NCI-H2171 treated with DMSO at 0.1 percent for 48 hours (cell line): ENCODE data around the gene VWDE.

ENCODE experiments used
- DNase-seq: peaks from one replicate; lab custom pipeline; 2025; lab: John Stamatoyannopoulos, UW

VWDE gene

DNA sequence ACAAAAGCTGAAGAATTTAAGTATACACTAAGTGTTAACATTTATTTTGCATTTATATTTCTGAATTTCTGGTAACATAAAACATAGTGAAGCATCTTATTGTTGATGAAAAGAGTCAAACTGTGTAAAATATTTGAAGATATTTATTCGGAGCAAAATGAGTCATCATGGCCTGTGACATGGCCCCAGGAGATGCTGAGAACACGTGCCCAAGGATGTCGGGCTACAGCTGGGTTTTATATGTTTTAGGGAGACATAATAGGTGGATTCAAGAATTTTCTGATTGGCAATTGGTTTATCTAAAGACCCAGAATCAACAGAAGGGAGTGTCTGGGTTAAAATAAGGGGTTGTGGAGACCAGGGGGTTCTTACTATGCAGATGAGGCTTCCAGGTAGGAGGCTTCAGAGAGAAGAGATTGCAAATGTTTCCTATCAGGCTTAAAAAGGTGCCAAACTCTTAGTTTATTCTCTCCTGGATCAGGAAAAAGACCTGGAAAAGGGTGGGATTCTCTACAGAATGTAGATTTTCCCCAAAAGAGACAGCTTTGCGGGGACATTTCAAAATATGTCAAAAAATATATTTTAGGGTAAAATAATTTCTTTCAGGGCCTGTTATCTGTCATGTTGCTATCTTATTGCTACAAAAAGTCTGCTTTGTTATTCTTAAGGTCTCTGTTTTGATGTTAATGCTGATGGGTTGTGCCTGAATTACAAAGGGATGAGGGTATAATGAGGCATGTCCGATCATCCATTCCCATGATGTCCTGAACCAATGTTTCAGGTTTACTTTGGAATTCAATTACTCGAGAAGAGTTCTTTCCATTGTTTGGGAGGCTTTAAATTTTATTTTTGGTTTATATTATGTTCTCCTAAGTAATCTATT is 74.5 kb downstream of the VWDE start:
- no peak for DNase-seq

DNA sequence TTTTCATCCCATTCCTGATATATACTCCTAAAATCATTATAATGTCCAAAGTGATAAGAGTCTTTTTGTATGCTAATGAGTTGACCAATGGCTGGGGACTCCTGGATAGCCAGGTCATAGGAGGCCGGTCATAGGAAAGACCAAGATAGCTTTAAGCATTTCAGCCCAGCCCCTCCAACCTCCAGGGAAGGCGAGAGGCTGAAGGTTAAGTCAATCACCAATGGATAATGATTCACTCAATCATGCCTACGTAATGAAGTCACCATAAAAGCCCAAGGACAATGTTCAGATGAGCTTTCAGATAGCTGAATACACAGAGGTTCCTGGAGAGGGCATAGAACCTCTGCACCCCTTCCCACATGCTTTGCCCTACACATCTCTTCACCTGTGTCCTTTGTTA is 75.7 kb downstream of the VWDE start:
- no peak for DNase-seq

DNA sequence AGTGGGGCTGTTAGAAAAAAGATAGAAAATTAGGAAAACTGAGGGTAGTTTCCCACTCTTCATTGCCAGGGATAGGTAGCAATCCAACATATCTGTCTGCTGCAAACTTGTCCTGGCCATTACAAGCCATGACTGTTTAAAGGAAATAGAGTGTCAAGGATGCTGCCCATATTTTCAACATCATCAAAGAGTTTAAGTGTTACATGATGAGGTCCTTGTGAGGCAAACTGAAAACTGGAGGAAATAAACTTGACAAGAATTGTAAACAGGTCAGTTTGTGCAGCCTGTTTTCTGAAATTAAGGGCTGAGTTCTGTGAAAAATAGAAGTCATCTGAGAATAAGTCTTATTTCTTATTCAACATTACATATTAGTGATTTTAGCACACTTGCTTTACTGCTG is 78.0 kb downstream of the VWDE start:
- DNase-seq = no peak

DNA sequence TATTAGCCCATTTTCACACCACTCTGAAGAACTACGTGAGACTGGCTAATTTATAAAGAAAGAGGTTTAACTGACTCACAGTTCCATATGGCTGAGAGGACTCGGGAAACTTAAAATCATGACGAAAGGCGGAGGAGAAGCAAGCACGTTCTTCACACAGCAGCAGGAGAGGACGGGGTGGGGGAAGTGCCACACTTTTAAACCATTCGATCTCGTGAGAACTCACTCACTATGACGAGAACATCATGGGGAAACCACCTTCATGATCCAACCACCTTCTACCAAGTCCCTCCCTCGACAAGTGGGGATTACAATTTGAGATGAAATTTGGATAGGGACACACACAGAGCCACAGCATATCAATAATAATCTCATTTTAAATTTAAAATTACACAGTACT is 80.2 kb downstream of the VWDE start:
- DNase-seq = no peak

DNA sequence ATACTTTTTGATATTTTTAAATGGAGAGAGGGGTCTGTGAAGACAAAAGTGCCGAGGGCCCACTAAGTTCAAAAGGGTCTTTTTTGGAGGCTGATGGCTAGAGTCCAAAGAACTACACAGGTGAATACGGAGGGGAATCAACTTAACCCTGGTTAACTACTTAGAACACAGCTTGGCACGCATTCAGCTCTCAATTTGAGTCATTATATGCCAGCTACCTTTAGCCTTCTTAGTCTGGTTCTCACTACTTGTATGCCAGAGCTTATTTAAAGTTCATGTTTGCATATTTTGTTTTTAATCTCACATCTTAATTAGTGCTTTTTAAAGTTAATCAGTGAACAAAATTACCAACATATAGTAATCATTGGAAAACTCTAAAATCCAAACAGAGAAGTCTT is 80.8 kb downstream of the VWDE start:
- DNase-seq = no peak

DNA sequence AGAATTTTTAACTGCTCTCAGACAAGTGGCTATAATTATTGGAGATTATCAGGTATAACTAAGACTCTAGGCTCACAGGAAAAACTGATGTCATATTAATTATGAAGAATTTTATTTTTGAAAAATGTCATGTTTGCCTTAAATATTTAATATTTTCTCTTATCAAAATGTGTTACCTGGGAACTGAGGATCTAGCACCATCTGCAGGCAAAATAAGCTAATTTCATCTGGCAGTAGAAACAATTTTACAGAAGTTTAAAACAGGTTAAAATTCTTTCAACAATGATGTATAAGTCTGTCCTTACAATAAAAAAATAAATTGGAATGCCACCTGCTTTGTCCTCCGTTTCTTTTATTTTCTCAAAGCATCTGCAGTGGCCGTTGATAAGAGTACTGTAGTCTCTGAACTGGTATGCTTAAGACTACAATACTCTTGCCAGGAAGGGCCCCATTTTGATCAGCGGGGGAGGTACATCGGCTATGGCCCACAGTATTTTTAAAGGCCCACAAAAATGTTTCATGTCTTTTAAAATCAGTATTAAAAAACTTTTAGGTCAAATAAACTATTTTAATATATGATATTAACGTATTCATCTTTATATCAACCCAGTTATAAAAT is 81.3 kb downstream of the VWDE start:
- peak; percentile 14 for DNase-seq

DNA sequence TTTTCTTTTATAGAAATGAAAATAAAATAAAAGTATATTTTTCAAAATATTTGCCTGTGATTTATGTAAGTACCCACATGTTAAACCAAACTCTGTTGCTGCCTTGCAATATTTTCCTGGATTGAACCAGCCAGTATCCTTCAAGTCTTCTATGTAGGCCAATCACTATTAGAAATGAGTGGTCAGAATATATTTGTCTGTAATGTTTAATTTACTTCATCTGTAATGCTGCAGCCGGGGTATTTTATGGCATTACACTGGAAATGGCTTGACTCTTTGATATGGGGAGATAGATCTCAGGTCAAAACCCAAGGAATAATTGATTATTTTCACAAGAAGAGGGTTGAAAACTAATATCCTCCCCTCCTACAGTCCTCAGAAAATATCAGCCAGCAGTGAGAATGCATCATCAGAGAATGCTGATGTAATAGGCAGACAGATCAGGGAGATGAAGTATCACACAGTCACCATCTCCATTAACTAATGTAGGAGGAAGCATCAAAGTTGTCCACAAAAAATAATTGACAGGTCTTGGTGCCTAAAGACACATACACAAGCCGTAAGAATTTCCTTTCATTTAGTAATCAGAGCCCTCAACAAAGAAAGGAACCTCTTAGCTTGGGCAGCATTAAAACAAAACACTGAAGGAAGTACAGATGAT is 82.5 kb downstream of the VWDE start:
- DNase-seq = no peak

DNA sequence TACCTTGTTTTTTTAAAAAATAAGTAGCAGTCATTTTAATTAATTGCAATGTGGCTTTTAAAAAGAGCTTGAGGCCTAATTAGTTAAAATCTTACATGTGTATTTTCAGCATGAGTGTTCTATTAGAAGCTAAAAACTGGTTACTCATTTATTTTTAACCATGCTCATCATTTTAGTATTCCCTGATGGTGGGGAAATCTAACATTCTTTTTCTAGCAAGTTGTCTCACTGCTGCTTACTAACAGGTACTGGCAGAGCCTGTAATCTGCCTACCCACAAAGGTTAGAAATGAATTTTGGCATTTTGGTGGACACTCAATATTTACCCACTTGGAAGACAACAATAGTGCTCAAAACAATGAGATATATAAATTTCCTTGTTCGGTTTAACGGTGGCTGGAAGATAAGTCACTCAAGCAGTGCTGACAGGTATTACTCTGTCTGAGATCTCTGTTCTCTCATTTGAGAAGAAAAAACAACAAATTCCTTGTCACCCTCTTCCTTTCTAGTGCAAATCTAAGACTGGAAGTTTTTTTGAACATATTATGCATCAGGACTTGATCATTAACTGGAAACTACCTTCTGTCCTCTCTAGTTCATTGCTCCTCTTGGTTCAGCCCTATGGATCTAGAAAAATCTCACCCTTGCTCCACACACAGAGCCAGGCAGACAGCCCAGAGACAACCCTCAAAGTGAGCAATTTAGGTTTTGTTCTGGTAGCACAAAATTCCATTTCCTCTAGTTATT is 83.3 kb downstream of the VWDE start:
- DNase-seq = no peak

DNA sequence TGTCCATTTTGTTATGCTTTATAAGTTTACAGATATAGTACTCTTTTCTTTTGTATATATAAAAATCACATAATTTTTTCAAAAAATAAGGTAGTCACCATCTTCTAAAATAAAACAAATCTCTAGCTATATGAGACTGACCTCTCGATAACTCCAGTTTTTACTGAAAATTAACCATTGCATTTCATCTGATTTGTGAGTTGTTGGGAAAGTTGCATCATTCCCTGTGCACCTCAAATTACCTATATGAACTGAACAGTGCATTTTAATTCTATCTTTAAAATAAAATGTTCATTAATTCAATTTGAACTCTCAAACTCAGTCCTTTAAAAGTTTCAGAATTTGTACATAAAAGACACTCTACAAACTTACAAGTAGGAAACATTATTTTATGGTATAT is 86.0 kb downstream of the VWDE start:
- no peak for DNase-seq

DNA sequence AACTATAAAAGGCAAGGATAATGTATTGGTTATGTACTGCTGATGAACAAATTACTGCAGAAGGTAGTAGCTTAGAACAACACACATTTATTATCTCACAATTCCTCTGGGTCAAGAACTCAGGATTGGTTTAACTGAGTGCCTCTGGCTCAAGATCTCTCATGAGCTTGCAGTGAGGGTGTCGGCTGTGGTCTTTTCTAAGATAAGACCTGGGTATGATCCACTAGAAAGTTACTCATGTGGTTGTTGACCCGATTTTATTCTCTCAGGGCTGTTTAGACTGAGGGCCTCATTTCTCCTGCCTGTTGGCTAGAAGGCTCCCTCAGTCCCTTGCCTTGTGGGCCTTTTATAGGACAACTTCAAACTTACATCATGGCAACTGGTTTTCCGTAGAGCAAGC is 86.7 kb downstream of the VWDE start:
- no peak for DNase-seq

DNA sequence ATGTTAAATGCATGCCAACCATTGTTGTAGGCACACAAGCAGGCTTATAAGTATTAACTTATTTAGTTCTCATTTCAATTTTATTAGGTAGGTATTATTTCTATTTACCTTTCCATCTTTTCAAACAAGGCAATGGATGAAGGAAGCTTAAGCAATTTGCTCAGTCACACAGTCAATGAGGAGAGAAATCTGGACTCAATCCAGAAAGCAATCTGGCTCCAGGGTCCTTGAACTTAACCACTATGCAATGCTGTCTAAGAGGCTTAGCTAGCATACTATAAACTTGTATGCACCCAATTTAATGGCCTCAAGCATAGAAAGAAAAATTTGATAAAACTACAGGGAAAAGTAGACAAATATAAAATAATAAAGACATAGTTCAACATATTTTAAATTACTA is 88.6 kb downstream of the VWDE start:
- peak; percentile 57 for DNase-seq

DNA sequence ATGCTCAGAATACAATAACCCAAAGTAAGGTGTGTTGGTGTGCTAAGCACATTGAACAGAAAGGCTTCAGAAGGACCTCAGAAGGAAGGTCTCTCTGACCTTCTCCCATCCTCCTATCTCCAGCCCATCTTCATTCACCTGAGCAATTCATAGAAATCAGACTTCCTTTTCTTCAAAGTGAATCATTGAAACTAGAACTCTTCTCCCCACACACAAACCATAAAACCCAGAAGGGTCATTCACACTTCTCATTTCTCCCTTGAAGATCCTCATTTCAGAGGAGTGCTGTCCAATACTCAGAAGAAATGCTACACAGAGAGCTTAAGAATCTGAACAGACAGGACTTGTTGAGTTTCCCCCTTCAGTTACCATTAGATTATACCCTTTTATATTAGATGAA is 89.5 kb downstream of the VWDE start:
- no peak for DNase-seq

DNA sequence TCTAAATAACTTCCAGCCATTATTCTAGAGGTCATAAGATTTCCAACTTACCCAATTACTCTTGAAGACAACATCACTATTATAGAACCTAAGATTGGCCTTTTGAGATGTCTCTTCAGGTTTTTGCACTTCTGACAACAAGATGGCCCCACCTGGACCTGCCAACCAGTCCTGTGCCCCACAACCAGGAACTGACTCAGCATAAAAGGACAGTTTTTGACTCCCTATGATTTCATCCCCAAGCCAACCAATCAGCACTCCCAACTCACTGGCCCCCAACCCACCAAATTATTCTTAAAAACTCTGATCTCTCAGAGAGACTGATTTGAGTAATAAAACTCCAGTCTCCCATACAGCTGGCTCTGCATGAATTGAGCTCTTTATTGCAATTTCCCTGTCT is 98.2 kb downstream of the VWDE start:
- DNase-seq = no peak

DNA sequence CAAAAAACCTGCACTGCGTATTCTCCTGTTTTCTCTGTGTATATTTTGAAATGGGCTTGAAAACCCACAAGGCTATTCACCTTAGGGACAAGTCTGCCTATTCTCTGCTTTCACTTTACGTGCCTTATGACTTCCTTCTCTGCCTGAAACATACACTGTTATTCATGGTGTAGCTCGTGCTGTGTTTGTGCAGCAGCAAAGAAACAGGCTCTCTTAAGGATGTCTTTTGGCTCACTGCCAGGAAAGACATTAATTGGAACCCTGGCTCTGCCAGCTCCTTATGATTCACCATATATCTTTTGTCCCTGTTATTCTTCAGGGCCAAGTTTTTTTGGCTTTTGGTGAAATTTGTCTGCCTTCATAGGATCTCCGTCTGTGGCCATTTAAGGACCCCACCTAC is 100.2 kb downstream of the VWDE start:
- peak; percentile 59 for DNase-seq

DNA sequence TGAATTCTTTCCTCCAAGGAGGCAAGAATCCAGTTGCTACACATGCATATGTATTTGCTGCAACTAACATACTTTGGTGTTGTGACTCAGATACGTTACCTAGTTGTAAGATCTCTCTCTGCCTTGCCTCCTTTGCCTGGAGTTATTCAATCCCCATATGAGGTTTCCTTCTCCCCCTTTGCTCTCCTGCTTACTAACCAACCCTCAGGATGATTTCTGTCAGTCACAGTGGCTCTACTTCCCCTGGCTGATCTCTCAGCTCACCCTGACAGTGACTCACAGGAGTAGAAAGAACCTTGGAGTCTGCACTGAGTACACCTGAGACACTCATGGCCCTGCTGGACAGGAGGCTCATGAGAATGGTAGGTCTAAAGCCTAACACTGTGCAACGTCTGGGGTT is 100.6 kb downstream of the VWDE start:
- DNase-seq = no peak

DNA sequence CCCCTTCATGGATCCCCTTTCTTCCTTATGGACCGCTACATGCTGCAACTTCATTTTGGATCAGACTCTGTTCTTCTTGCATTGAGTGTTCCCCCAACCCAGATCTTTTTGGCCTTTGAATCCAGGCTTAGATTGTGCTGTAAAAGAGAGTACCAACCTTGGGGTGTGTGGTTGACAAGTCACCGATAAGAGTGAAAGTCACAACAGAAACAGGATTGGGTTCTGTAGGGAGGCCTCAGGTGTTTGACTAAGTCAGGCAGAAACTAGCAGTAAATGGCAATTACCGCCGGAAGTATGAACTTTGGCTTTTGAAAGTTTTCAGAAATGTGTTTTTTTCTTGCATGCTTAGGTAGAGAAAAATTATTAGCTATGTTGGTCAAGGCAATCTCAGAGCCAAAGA is 103.2 kb downstream of the VWDE start:
- DNase-seq = no peak

DNA sequence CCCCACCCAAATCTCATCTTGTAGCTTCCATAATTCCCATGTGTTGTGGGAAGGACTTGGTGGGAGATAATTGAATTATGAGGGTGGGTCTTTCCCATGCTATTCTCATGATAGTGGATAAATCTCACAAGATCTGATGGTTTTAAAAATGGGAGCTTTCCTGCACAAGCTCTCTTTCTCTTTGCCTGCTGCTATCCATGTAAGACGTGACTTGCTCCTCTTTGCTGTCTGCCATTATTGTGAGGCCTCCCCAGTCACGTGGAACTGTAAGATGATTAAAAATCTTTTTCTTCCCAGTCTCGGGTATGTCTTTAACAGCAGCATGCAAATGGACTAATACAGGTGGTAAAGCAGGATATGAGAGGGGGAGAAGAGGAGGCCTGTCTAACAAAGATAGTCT is 104.3 kb downstream of the VWDE start:
- no peak for DNase-seq

DNA sequence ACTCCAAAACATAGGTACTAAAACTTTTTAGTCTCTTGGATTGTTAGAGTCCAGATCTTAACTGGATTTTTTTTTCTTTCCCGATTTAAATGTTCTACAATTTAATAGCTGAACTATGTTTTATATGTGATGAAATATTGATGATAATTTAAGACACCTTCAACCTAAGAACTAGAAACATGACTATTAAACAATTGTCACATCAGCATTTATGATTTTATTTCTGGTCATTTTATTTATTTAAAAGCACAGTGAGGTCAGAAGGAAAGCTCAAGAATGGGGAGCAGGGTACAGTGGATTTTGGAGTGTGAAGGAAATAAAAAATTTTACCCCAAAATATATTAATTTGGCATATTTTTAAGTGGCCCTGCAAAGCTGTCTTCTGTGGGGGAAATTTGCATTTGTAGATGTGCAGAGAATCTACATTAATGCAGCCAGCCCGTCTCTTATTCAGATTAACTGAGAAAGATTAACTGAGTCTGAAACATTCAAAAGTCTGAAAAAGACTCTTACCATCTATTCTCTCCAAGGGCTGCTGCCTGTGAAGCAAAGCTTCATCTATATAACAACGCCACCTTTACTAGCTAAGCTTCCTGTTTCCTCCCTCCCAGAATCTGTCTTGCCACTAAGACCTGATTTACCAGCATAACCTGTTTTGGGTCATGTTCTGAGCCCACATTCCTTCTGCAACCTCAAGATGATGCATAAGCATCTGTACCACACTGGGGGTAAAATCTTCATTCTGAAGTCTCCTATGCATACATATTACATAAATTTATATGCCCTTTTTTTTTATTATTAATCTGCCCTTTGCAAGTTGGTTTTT is 106.2 kb downstream of the VWDE start:
- DNase-seq = no peak

DNA sequence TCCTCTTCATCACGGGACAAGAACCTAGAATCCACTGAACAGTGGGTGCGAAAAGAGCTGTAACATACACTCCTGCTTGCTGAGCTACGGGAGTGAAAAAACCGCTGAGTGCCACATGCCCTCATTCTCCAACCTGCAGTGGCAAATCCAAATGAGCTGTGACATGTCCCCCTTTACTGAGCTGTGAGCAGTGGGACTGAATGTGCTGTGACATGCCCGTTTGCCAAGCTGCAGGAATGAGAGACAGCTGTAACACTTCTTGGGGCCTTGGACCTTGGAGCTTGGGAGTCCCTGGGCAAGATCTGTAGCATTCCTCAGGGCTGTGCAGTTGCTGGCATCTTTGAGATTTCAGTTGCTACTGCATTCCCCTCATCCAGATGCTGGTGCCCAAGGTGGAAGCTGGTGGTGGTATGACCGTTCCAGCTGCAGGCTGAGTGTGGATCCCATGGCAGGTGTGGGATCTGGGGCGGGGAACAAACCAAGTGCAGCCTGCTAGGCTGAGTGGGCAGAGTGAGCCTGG is 107.6 kb downstream of the VWDE start:
- DNase-seq = peak; percentile 43

DNA sequence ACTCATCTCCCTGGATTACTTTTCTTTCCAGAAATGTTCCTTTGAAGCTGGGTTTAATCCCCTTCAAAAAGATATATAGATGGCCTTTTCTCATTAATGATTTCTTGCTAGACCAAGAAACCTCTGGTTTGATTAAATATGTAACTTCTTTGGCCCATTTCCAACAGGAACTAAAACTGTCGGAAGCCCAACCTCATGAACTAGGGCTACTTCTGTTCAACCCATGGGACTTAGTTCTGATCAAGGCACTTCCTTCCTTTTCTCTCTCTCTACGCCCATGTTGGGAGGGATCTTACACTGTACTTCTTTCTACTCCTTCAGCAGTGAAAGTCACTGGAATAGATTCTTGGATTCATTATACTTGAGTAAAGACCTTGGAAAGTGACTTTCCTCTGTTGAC is 109.0 kb downstream of the VWDE start:
- DNase-seq = no peak

DNA sequence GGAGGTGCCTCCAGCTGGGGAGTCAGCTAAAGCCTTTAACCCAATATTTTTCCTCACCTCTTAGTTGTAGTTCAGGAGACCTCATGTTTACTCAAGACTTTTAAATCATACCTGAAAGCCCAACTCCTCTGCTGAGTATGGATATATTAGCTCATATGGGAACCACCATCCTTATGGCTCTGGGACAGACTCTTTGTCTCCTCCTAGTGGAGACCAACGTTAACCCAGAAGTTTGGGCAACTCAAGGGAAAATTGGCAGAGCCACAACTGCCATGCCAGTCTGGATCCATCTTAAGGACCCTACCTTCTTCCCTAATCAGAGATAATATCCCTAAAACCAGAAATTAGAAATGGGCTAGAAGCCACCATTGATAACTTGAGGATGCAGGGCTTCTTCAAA is 111.8 kb downstream of the VWDE start:
- DNase-seq = no peak
